ENCODE data around the gene TATDN2.
"Not testable (repeated sequence)": the region's sequence is repeated elsewhere in the genome, so short reads cannot be mapped to it uniquely, and the experiment has no call there.

TATDN2 gene

DNA sequence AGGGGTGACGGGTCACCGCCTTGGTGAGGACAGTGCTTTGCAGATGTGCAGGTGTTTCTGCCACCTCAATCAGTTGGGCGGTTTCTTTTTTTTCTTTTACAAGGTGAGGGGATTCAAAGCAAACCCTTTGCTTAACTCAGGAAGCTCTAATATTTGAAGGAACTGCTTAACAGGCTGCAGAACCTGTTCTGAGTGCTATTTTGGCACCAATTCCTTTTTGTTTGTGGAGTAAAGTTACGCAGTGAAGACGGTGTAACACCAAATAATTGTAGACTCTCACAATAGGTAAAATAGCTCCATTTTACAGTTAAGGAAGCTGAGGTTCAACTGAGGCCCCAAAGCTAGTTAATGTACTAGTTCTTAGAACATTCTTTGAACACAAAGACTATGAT, 37.9 kb downstream of the TATDN2 start:
- ATAC-seq (replicated peaks) (no peak), DNase-seq (no peak)
- no peaks in the 10 kb centered on the region for H3K27me3 Mint-ChIP-seq
- H3K36me3 Mint-ChIP-seq, result peaks cover 27 to 61% of the 10 kb centered on the region in 2 donors
- no peaks in the 10 kb centered on the region for H3K9me3 Mint-ChIP-seq
- no peak overlapping the region for H3K27ac Mint-ChIP-seq
- peaks cover 13 to 25% of the 10 kb centered on the region in 2 donors for H3K4me1 Mint-ChIP-seq
- H3K4me3 Mint-ChIP-seq, result no peak overlapping the region

DNA sequence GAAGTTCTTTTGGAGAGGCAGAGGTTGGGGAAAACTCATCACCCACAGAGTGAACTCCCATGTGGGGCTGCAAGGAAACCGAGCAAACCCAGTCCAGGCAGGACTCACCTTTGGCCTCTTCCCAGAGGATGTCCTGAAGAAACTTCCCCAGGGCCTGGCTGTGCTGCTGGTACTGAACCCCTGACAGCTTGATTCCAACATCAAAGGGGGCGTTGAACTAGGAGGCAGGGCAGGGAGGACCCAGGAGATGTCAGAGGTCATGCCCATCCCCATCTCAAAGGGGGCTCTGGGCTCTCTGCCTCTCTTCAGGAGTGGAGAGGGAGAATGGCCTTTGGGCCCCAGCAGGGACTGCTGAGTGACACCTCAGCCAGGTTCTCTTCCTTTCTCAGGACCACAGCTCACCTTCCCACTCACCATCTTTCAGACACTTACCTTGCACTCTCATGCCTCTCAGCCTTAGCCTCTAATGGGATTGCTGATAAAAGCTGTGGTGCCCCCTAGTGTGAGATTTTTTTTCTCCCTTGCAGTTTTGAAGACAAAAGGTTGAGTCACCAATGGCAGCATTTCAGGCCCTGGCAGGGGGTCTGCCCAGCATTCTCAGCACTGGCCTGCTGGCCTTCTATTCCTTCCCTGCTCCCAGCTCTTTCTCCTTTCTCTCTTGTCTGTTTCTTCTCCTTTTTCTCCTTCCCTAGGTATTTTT, 38.5 kb downstream of the TATDN2 start:
- Mint-ChIP-seq H3K9me3 (no peaks in the 10 kb centered on the region), H3K27me3 (no peaks in the 10 kb centered on the region), H3K4me3 (no peak overlapping the region), H3K36me3 (peaks cover 30 to 67% of the 10 kb centered on the region in 2 donors), H3K27ac (no peak overlapping the region), H3K4me1 (peaks cover 19 to 29% of the 10 kb centered on the region in 2 donors)
- peak; percentile 38 to 48 for ATAC-seq (replicated peaks)
- DNase-seq, result peak; percentile 15

DNA sequence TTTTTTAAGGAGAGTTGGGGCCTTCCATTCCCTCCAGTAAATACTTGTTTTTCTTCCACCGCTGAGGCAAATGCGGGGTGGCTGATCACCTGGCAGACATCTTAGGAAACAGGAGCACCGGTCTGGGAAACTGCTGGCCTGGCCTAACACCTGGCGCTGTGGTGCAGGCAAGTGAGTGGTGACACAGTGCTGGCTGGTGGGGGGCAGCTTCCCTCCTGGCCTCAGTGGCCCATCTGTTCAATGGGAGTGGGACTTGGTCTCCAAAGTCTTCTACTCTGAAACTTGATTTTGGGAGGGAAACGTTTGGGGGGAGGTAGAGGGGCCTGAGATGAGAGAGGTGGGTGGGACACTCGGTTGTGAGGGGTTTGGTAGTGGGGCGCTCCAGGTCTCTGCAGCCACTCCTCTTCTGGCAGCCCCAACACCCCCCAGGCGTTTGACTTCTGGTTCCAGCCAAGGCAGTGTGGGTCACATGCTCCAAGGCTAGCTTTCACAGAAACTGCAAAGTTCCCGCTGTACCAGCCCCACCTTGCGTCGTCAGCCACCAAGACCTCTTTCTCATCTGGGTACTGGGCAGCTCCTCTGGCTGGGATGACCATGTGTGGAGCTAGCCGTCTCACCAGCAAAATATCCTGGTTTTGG, 39.8 kb downstream of the TATDN2 start:
- ATAC-seq (replicated peaks) (no peak), DNase-seq (no peak)
- H3K27ac Mint-ChIP-seq, result peak overlapping the region; percentile 75
- no peak overlapping the region for H3K4me3 Mint-ChIP-seq
- no peaks in the 10 kb centered on the region for H3K9me3 Mint-ChIP-seq
- H3K4me1 Mint-ChIP-seq, result peaks cover 29 to 37% of the 10 kb centered on the region in 2 donors
- H3K27me3 Mint-ChIP-seq, result no peaks in the 10 kb centered on the region
- H3K36me3 Mint-ChIP-seq, result peaks cover 31 to 73% of the 10 kb centered on the region in 2 donors

DNA sequence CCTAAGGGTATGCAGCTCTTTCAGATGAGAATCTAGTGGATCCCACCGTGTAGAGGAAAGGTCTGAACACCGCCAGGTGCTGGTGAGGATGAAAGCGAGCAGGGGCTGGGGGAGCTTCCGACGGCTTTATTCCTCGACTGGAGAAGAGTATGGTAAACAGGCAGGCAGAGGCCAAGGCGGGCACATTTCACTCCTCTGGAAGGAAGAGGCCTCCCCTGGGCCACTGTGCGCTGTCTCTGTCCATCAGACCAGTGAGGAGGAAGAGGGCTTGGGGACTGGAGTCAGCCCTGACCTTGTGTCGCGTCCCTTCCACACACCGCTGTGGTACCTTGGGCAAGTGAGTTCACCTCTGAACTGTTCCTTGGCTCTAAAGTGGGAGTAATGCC, 40.3 kb downstream of the TATDN2 start:
- H3K27ac Mint-ChIP-seq, result no peak overlapping the region
- H3K36me3 Mint-ChIP-seq, result peaks cover 31 to 69% of the 10 kb centered on the region in 2 donors
- DNase-seq (no peak), ATAC-seq (replicated peaks) (no peak)
- no peaks in the 10 kb centered on the region for H3K9me3 Mint-ChIP-seq
- H3K4me1 Mint-ChIP-seq, result peaks cover 30 to 38% of the 10 kb centered on the region in 2 donors
- H3K4me3 Mint-ChIP-seq, result no peak overlapping the region
- H3K27me3 Mint-ChIP-seq, result no peaks in the 10 kb centered on the region

DNA sequence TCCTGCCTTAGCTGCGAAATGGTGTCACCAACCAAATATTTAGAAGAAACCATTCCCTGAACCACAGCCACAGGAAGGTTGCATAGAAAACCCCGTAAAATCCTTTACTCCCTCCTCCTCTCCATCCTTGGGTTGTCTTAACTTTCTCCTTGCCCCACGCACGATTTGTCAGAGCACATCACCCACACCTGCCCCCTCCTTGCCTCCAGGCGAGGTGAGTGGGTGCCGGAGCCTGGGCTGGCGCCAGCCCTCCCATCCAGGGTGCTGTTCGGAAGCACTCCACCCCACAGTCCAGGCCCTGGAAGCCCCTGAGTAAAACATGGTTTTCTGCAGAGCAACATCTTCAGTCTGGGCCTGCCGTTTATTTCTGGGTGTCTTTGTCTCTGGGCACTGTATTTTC, 40.8 kb downstream of the TATDN2 start:
- ATAC-seq (replicated peaks), result no peak
- Mint-ChIP-seq H3K27me3 (no peaks in the 10 kb centered on the region), H3K4me1 (peaks cover 30 to 38% of the 10 kb centered on the region in 2 donors), H3K27ac (no peak overlapping the region), H3K4me3 (no peak overlapping the region), H3K36me3 (peaks cover 32 to 69% of the 10 kb centered on the region in 2 donors), H3K9me3 (no peaks in the 10 kb centered on the region)
- DNase-seq, result no peak

DNA sequence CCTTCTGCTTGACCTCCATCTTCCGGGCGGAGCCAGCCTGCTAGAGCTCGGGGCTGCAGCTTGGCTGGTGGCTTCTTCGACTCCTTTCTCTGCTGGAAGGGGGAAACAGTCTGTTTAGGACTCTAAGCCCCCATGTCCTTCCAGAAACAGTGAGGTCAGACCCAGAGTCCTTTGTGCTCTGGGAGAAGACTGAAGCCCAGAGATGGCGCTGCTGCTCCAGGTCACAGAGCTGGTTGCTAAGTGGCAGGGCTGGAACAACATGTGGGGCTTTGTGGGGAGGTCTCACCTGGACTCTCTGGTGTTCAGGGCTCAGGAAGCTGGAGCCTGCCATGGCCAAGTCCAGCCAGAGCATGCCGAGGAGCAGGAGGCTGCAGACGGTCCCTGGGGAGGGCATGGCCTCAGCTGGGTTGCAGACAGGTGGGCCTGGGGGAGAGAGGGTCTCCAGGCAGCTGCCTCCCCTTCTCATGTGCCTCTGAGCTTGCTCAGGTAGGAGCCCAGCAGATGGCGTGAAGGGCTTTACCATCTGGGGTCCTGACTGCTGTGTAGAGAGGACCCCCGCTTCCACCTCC, 41.6 kb downstream of the TATDN2 start:
- H3K4me3 Mint-ChIP-seq, result no peak overlapping the region
- no peak for ATAC-seq (replicated peaks)
- peaks cover 27 to 38% of the 10 kb centered on the region in 2 donors for H3K4me1 Mint-ChIP-seq
- peaks cover 32 to 69% of the 10 kb centered on the region in 2 donors for H3K36me3 Mint-ChIP-seq
- peak overlapping the region; percentile 76 for H3K27ac Mint-ChIP-seq
- no peaks in the 10 kb centered on the region for H3K27me3 Mint-ChIP-seq
- no peaks in the 10 kb centered on the region for H3K9me3 Mint-ChIP-seq
- DNase-seq, result no peak

DNA sequence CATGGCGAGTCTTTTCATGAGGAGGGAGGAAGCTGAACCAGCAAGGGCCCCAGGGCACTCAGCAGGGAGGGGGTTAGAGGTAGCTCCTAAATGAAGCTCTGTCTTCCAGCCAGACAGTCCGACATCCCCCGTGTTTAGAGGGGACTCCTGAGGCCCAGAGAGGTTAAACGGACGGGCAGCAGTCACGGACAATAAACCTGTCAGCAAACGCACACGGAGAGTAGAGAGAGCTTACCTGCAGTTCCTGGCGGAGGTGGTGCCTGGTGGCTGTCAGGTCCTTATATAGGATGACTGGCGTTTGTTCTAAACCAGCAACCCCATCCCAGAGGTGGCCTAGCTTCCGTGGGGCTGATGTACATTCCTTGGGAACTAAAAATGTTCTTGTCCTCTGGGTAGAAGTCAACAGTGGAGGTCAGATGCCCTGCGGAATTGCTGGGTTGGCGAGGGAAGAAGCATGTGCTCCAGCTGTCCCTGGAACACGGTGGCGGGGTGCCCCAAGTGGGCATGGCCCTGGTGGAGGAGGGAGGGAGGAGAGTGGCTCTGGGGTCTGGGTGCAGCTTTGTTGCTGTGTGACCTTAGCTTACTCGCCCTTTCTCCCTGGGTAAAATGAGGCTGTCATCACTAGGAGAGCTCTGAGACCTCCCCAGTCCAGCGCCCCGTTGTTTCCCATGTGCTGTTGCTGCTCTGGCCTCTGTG, 42.4 kb downstream of the TATDN2 start:
- peaks cover 33 to 66% of the 10 kb centered on the region in 2 donors for H3K36me3 Mint-ChIP-seq
- H3K27me3 Mint-ChIP-seq, result no peaks in the 10 kb centered on the region
- ATAC-seq (replicated peaks) (no peak), DNase-seq (no peak)
- H3K9me3 Mint-ChIP-seq, result no peaks in the 10 kb centered on the region
- H3K4me1 Mint-ChIP-seq, result peaks cover 28 to 34% of the 10 kb centered on the region in 2 donors
- peak overlapping the region; percentile 76 for H3K27ac Mint-ChIP-seq
- H3K4me3 Mint-ChIP-seq, result no peak overlapping the region

DNA sequence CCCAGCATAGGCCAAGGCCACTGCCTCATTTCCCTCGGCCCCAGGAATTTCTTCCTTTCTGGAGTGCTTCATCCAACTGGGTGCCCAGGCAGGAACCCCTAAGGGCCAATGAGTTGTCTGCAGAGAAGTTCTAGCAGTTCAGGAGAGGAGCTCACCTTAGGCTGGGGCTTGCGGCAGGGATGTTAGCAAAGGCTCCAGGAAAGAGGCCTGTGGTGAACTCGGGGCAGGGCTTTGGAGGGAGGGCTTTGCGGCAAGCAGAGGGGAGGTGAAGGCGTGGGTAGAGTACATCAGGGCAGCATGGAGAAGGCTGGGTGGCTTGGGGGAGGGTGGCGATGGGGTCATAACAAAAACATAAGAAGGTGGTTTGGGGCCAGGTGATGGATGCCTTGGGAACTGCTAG, 43.4 kb downstream of the TATDN2 start:
- ATAC-seq (replicated peaks) (no peak), DNase-seq (no peak)
- Mint-ChIP-seq H3K4me3 (peak overlapping the region in 1 of 2 donors; percentile 32), H3K27ac (peak overlapping the region; percentile 87), H3K9me3 (no peaks in the 10 kb centered on the region), H3K4me1 (peaks cover 27 to 34% of the 10 kb centered on the region in 2 donors), H3K36me3 (peaks cover 36 to 62% of the 10 kb centered on the region in 2 donors), H3K27me3 (no peaks in the 10 kb centered on the region)

DNA sequence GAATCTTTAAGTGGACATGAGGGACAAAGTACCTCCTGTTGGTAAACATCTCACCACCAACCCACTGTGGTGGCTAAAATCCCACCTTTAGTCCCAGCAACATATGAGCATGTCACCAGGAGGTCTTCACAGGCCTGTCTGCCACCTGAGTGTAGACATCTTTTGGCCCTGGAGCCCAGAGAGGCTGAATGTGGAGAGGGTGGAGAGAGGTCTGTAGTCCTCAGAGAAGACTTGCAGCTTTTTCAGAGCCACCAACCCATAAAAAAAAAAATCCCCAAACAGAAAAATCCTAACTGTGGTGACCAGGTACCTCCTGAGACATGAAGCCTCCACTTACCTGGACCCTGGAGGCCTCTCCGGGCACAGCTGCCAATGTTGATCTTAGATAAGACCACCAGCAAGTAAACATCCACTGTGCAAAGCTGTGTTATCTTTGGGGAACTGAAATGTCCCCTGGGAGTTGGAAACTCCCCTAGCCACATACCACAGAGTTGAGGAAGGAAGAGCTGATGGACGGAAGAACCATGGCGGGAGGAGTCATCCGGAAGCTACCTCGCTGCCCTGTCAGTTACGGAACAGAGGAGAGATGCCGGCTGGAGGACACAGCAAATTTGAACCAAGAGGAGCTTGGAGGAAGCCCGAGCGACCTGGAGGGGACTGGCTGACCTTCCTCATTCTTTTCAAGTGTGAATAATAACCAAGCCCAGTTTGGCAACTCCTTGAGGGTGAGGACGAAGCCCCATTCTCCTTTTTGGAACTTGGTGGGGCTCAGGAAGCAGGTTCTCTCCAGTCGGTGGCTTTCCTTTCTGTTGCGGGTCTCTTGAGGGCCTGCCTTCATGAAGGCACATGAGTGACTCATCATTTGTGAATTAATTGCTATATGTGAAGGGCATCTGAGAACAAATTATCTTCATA, 44.5 kb downstream of the TATDN2 start, which contains the start of gene GHRL:
Gene GHRL, minus strand, starts transcription at position 443 of the 915 bp plus-strand sequence. CDS start 2,767 bp downstream, outside the sequence.
- H3K36me3 Mint-ChIP-seq, result peaks cover 37 to 59% of the 10 kb centered on the region in 2 donors
- H3K27ac Mint-ChIP-seq, result peak within 1 kb of the TSS; percentile 90
- H3K27me3 Mint-ChIP-seq, result no peaks in the 10 kb centered on the region
- ATAC-seq (replicated peaks) (peak; percentile 95 to 96), DNase-seq (peak; percentile 74)
- H3K9me3 Mint-ChIP-seq, result no peaks in the 10 kb centered on the region
- H3K4me3 Mint-ChIP-seq, result peak within 1 kb of the TSS; percentile 75 to 82
- H3K4me1 Mint-ChIP-seq, result peaks cover 28 to 34% of the 10 kb centered on the region in 2 donors

DNA sequence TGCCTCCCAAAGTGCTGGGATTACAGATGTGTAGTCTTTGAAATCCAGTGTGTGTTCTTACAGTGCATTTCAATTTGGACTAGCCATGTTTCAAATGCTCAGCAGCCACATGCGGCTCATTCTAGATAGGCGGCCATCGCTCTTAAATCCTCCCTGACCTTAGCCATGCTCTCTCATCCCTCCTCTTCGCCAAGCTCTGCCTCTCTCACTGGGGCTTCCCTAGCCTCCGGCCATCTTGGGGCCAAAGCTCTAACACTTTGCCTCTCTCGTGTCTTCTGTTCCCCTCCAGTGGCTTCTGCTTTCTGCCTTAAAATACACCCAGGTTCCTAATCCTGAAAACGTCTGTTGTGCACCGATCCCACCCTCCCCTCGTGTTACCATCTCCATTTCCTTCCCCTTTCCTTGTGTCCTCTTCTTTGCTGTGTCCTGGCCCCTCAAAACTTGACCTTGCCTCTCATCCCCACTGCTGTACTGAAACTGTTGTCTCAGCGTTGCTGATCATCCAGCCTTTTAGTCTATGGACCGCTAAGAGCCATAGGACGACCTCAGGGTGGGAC, 45.8 kb downstream of the TATDN2 start:
- peaks cover 28 to 34% of the 10 kb centered on the region in 2 donors for H3K4me1 Mint-ChIP-seq
- DNase-seq, result no peak
- peaks cover 28 to 50% of the 10 kb centered on the region in 2 donors for H3K36me3 Mint-ChIP-seq
- no peak for ATAC-seq (replicated peaks)
- no peaks in the 10 kb centered on the region for H3K9me3 Mint-ChIP-seq
- H3K27me3 Mint-ChIP-seq, result no peaks in the 10 kb centered on the region
- peak overlapping the region; percentile 1 for H3K27ac Mint-ChIP-seq
- H3K4me3 Mint-ChIP-seq, result peak overlapping the region; percentile 9 to 52

DNA sequence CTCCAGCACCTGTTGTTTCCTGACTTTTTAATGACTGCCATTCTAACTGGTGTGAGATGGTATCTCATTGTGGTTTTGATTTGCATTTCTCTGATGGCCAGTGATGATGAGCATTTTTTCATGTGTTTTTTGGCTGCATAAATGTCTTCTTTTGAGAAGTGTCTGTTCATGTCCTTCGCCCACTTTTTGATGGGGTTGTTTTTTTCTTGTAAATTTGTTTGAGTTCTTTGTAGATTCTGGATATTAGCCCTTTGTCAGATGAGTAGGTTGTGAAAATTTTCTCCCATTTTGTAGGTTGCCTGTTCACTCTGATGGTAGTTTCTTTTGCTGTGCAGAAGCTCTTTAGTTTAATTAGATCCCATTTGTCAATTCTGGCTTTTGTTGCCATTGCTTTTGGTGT, 49.8 kb downstream of the TATDN2 start:
- H3K4me3 Mint-ChIP-seq, result not testable (repeated sequence)

DNA sequence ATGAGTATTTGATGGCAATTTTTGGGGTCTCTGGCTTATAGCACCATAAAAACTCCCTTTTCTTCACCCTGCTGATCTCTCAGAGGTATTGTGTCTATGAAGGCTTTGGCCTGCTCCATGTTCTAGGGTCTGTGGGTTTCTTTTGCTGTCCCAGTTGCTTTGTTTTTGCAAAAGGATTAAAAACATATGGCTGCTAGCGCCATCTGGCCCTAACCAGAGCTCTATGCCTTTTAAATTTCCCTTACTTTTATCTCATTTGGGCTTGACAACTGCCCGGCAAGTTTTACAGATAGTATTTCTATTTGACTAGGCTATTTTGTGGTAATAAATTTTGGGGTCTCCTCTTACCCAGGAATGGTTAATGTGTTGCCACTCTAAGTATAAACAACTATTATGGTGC, 50.9 kb downstream of the TATDN2 start:
- H3K27ac Mint-ChIP-seq, result peak overlapping the region; percentile 84
- H3K4me1 Mint-ChIP-seq, result peaks cover 16 to 20% of the 10 kb centered on the region in 2 donors
- no peak for ATAC-seq (replicated peaks)
- H3K36me3 Mint-ChIP-seq, result peaks cover 42 to 52% of the 10 kb centered on the region in 2 donors
- H3K27me3 Mint-ChIP-seq, result no peaks in the 10 kb centered on the region
- H3K4me3 Mint-ChIP-seq, result peak overlapping the region in 1 of 2 donors; percentile 15
- no peaks in the 10 kb centered on the region for H3K9me3 Mint-ChIP-seq
- DNase-seq, result no peak

More for the DNA sequence above, 49.8 kb downstream of the TATDN2 start:
- Mint-ChIP-seq H3K4me1 (peaks cover 20 to 26% of the 10 kb centered on the region in 2 donors), H3K36me3 (peaks cover 39 to 48% of the 10 kb centered on the region in 2 donors)
- H3K27ac Mint-ChIP-seq; H3K27me3 Mint-ChIP-seq; DNase-seq; H3K9me3 Mint-ChIP-seq; ATAC-seq (replicated peaks): not testable (repeated sequence)

DNA sequence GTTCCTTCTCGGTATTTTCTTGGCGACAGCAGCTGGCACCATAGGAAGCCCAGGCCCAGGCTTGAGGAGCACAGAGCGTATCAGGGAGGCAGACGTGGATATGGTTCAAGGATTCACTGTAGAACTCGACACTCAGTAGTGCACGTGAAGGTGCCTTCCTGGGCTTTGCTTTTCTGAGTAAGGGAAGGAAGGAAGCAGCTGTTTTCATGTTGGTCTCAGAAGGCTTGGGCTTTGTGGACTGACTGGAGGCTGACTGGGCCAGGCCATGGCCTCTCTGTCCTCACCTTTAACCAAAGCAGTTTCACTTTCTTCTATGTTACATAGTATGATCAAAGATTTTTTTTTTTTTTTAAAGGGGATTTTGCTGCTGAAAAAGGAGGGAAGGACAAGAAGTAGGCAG, 51.4 kb downstream of the TATDN2 start:
- ATAC-seq (replicated peaks) (peak; percentile 84), DNase-seq (no peak)
- peaks cover 41 to 50% of the 10 kb centered on the region in 2 donors for H3K36me3 Mint-ChIP-seq
- H3K27me3 Mint-ChIP-seq, result no peaks in the 10 kb centered on the region
- no peaks in the 10 kb centered on the region for H3K9me3 Mint-ChIP-seq
- H3K4me3 Mint-ChIP-seq, result peak overlapping the region; percentile 15 to 39
- peaks cover 14 to 15% of the 10 kb centered on the region in 2 donors for H3K4me1 Mint-ChIP-seq
- peak overlapping the region; percentile 84 for H3K27ac Mint-ChIP-seq

Measured in stimulated activated naive B cell treated with anti-CD40 and anti-IgM and Interleukin-4, amounts not matched to agents 10 μg/mL and 1 μg/mL and 100 μg/mL, for 72 hours (primary cell).